Tibial artery (tissue), 4 donors: ENCODE measurements around the gene ART3.

Source experiments
- DNase-seq, 2 donors: peaks; one replicate each; pipeline ENCODE4 v3.0.0-alpha.2; 2019
- H3K27ac ChIP-seq, 2 donors: fragments of 200-600 bp; sonication (generic) in 1 of 2; 1 replicate in 1 of 2; 2 replicates in 1 of 2; pipeline ENCODE4 v1.5.1; 2018 to 2019; ENCODE audit warnings: mild to moderate bottlenecking in 1 of 2
- H3K27me3 ChIP-seq, 2 donors: fragments of 200-600 bp; sonication (generic) in 1 of 2; one replicate each; pipeline versions ENCODE4 v1.5.1 to v1.6.0; 2016 to 2019
- H3K36me3 ChIP-seq, 3 donors: fragments of 200-600 bp; sonication (generic) in 2 of 3; one replicate each; pipeline ENCODE4 v1.5.1; 2016 to 2019; ENCODE audit warnings: mild to moderate bottlenecking in 2 of 3
- H3K4me1 ChIP-seq, 4 donors: fragments of 200-600 bp; sonication (generic) in 2 of 4; 1 replicate in 3 of 4; 2 replicates in 1 of 4; pipeline ENCODE4 v1.5.1; 2016 to 2019
- H3K4me3 ChIP-seq, 2 donors: fragments of 200-600 bp; sonication (generic) in 1 of 2; 1 replicate in 1 of 2; 2 replicates in 1 of 2; pipeline ENCODE4 v1.5.1; 2018 to 2019; ENCODE audit warnings: mild to moderate bottlenecking in 2 of 2
- H3K9me3 ChIP-seq, 3 donors: fragments of 200-600 bp; sonication (generic) in 1 of 3; one replicate each; pipeline ENCODE4 v1.5.1; 2016 to 2019
- intact Hi-C: fragments of 100-400 bp; cut with DNase I; formaldehyde crosslinking; loops from one replicate; pipeline ENCODE4 v1.15.0; 2023; ENCODE audit warnings: low total_unique reads
- TF ChIP-seq, protein P1 (sequence below), 2 experiments: fragments of 200-600 bp in 1 of 2; fragments of 450-650 bp in 1 of 2; IDR thresholded peaks; one replicate each; pipeline ENCODE4 v1.5.1; 2017 to 2019; ENCODE audit warnings: antibody characterized with exemption in 2 of 2, mild to moderate bottlenecking in 1 of 2, moderate library complexity in 1 of 2

ART3 gene

DNA sequence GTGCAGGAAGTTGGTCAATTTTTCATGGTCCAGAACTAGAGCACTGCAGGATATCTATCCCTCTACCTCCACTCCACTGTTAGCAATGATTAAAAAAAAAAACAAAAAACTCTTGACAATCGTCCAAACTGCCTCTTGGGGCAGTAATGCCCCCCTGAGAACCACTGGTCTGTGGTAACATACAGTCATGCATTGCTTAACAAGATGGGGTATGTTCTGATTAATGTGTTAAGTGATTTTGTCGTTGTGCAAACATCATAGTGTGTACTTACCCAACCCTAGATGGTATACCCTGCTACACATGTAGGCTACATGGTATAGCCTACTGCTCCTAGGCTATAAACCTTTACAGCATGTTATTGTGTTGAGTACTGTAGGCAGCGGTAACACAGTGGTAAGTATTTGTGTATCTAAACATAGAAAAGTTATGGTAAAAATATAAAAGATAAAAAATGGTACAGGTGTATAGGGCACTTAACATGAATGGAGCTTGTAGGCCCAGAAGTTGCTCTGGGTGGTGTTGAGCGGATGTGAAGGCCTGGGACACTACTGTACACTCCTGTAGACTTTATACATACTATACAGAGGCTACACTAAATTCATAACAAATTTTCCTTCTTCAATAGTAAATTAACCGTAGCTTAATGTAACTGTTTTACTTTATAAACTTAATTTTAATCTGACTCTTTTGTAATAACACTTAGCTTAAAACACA, 34.1 kb downstream of the ART3 start:
- Histone ChIP-seq H3K4me3 (no peak overlapping the region), H3K4me1 (no peaks in the 10 kb centered on the region), H3K9me3 (no peaks in the 10 kb centered on the region), H3K36me3 (peaks cover 8 to 20% (median 18%) of the 10 kb centered on the region in 3 donors), H3K27me3 (no peaks in the 10 kb centered on the region), H3K27ac (no peak overlapping the region)
- intact Hi-C loops, result no loop called here
- TF ChIP-seq, protein P1, sequence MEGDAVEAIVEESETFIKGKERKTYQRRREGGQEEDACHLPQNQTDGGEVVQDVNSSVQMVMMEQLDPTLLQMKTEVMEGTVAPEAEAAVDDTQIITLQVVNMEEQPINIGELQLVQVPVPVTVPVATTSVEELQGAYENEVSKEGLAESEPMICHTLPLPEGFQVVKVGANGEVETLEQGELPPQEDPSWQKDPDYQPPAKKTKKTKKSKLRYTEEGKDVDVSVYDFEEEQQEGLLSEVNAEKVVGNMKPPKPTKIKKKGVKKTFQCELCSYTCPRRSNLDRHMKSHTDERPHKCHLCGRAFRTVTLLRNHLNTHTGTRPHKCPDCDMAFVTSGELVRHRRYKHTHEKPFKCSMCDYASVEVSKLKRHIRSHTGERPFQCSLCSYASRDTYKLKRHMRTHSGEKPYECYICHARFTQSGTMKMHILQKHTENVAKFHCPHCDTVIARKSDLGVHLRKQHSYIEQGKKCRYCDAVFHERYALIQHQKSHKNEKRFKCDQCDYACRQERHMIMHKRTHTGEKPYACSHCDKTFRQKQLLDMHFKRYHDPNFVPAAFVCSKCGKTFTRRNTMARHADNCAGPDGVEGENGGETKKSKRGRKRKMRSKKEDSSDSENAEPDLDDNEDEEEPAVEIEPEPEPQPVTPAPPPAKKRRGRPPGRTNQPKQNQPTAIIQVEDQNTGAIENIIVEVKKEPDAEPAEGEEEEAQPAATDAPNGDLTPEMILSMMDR (IDR thresholded peaks at IDR 0.05), result no peak
- no peak for DNase-seq

DNA sequence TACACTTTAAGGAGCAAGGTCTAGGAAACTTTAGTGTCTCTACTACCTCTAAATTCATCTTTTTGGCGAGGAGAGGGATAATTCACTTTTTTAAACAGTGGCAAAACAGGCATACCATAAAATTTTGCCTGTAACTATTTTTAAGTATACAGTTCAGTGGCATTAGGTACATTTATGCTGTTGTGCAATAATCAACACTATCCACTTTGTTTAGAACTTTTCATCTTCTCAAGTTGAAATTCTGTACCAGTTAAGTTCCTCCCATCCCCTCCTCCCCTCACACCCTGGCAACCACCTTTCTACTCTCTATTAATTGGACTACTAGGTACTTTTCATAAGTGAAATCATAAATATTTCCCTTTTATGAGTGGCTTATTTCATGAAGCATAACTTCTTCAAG, 42.3 kb downstream of the ART3 start:
- H3K9me3 ChIP-seq, result no peaks in the 10 kb centered on the region
- peaks cover 76 to 89% (median 87%) of the 10 kb centered on the region in 3 donors for H3K36me3 ChIP-seq
- H3K27me3 ChIP-seq, result no peaks in the 10 kb centered on the region
- intact Hi-C loops, result no loop called here
- TF ChIP-seq, protein P1 (IDR thresholded peaks at IDR 0.05), result no peak
- no peaks in the 10 kb centered on the region for H3K4me1 ChIP-seq
- no peak for DNase-seq
- no peak overlapping the region for H3K27ac ChIP-seq
- no peak overlapping the region for H3K4me3 ChIP-seq

DNA sequence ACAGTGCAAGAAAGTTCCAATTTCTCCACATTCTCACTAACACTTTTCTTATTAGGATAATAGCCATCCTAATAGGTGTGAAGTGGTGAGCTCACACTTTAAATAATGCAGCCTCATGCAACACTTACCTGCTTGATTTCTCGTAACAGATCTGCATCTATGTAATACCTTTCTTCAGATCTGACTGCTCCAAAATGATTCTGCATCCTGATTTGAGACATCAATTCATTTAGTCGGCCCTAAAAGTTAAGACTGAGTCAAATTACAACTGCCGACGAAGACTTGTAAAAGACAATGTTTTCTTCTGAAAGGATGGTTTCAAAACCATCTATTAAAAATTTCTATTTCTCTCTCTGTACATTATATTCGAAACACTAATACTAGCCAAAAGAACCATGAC, 43.0 kb downstream of the ART3 start:
- intact Hi-C loops, result no loop called here
- Histone ChIP-seq H3K4me3 (no peak overlapping the region), H3K9me3 (no peaks in the 10 kb centered on the region), H3K27ac (no peak overlapping the region), H3K36me3 (peaks cover 83 to 89% (median 89%) of the 10 kb centered on the region in 3 donors), H3K27me3 (no peaks in the 10 kb centered on the region), H3K4me1 (no peaks in the 10 kb centered on the region)
- DNase-seq, result no peak
- TF ChIP-seq, protein P1 (IDR thresholded peaks at IDR 0.05), result no peak

DNA sequence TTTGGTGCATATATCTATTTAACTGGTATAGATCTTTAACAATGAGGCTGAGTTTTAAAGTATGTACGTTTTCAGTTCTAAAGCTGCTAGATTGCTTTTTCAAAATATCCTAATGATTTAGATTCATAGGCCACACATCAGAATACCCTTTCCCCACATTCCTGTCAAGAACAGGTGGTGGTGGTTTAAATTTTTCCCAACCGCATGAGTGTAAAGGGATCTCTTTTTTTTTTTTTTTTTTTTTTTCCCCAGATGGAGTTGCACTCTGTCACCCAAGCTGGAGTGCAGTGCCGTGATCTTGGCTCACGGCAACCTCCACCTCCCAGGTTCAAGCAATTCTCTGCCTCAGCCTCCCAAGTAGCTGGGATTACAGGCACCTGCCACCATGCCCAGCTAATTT, 45.7 kb downstream of the ART3 start:
- Histone ChIP-seq H3K27ac (no peak overlapping the region), H3K9me3 (no peaks in the 10 kb centered on the region), H3K4me1 (no peaks in the 10 kb centered on the region), H3K36me3 (peaks cover 85 to 95% (median 87%) of the 10 kb centered on the region in 3 donors), H3K27me3 (no peaks in the 10 kb centered on the region), H3K4me3 (no peak overlapping the region)
- no peak for DNase-seq
- intact Hi-C loops, result no loop called here
- TF ChIP-seq, protein P1 (IDR thresholded peaks at IDR 0.05), result no peak

DNA sequence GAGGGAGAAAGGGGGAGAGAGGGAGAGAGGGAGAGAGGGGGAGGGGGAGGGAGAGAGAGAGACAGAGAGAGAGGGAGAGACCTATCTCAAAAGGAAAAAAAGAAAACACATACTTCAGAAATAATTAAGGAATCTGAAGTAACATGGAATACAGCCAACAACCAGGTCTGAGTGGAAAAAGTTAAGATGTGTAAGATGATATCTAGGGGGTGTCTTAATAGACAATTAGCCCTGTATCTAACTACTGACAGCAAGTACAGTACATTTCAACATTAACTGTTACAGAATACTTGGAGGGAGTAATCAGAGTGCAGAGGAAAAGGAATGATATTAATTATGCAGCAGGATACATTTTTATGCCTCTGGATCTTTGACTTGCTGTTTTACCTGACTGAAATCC, 51.3 kb downstream of the ART3 start:
- no peak overlapping the region for H3K4me3 ChIP-seq
- H3K36me3 ChIP-seq, result peaks cover 42 to 67% (median 58%) of the 10 kb centered on the region in 3 donors
- DNase-seq, result no peak
- no peaks in the 10 kb centered on the region for H3K4me1 ChIP-seq
- no peaks in the 10 kb centered on the region for H3K27me3 ChIP-seq
- no peaks in the 10 kb centered on the region for H3K9me3 ChIP-seq
- no peak overlapping the region for H3K27ac ChIP-seq
- TF ChIP-seq, protein P1 (IDR thresholded peaks at IDR 0.05), result no peak
- intact Hi-C loops, result no loop called here
